HEK293 (cell line): Measurements from ENCODE around the gene MYOG.
A peak's percentile ranks its signal among the peaks of the same experiment; 100 is the strongest.

Experiments
- CTCF ChIA-PET: fragments of 350-600 bp; formaldehyde crosslinking; extraction: SDS; loops from one replicate; lab custom pipeline; 2021; ENCODE audit warnings: antibody characterized with exemption; lab: Yijun Ruan, JAX
- POLR2A ChIA-PET: fragments of 300-600 bp; formaldehyde crosslinking; extraction: SDS; loops from one replicate; lab custom pipeline; 2020; ENCODE audit warnings: antibody characterized with exemption, inconsistent platforms; lab: Yijun Ruan, JAX
- H3K27ac ChIP-seq: fragments of 200-500 bp; sonication (Bioruptor generic); 2 replicates; pipeline ENCODE4 v1.5.1; 2014; ENCODE audit warnings: low read depth, low read length, control low read depth, inconsistent platforms; ENCODE audit errors: extremely low read depth
- H3K36me3 ChIP-seq, 2 experiments: fragments of 200-500 bp in 1 of 2; sonication (Bioruptor generic) in 1 of 2; 1 replicate in 1 of 2; 2 replicates in 1 of 2; pipeline ENCODE4 v1.5.1; 2014 to 2017; ENCODE audit warnings: inconsistent platforms in 2 of 2, low read length in 2 of 2; ENCODE audit not compliant: control insufficient read depth in 2 of 2, insufficient read depth in 1 of 2
- H3K4me1 ChIP-seq: fragments of 200-500 bp; sonication (Bioruptor generic); 2 replicates; pipeline ENCODE4 v1.5.1; 2014; ENCODE audit warnings: mild to moderate bottlenecking, low read length, inconsistent platforms; ENCODE audit not compliant: control insufficient read depth, insufficient read depth
- H3K4me3 ChIP-seq: 2 replicates; pipeline ENCODE4 v1.5.1; 2011; ENCODE audit warnings: low read depth, mild to moderate bottlenecking, control low read depth, low read length, moderate library complexity
- H3K9me3 ChIP-seq: fragments of 200-500 bp; sonication (Bioruptor generic); 2 replicates; pipeline ENCODE4 v1.5.1; 2014; ENCODE audit warnings: low read depth, low read length, inconsistent platforms; ENCODE audit not compliant: control insufficient read depth, insufficient read depth
- FEZF1 ChIP-seq: fragments of 450-650 bp; formaldehyde crosslinking; IDR thresholded peaks from 2 replicates; pipeline ENCODE4 v1.5.1; 2016; ENCODE audit warnings: missing biosample characterization, missing genetic modification characterization
- MYNN ChIP-seq: fragments of 450-650 bp; formaldehyde crosslinking; IDR thresholded peaks from 2 replicates; pipeline ENCODE4 v1.5.1; 2016; ENCODE audit warnings: missing biosample characterization, missing genetic modification characterization, borderline replicate concordance
- PRDM10 ChIP-seq: fragments of 450-650 bp; formaldehyde crosslinking; IDR thresholded peaks from 2 replicates; pipeline ENCODE4 v1.5.1; 2016; ENCODE audit warnings: missing biosample characterization, missing genetic modification characterization
- SCRT2 ChIP-seq: fragments of 450-650 bp; formaldehyde crosslinking; IDR thresholded peaks from 2 replicates; pipeline ENCODE4 v1.5.1; 2016; ENCODE audit warnings: missing biosample characterization, missing genetic modification characterization
- SP7 ChIP-seq: fragments of 450-650 bp; formaldehyde crosslinking; IDR thresholded peaks from 2 replicates; pipeline ENCODE4 v1.5.1; 2016; ENCODE audit warnings: missing biosample characterization, missing genetic modification characterization
- TCF7L2 ChIP-seq: IDR thresholded peaks from 2 replicates; pipeline ENCODE4 v1.6.1; 2011; ENCODE audit warnings: low read depth, mild to moderate bottlenecking, inconsistent platforms, low read length, moderate library complexity, borderline replicate concordance
- ZBTB17 ChIP-seq: fragments of 450-650 bp; formaldehyde crosslinking; IDR thresholded peaks from 2 replicates; pipeline ENCODE4 v1.5.1; 2016; ENCODE audit warnings: missing biosample characterization, missing genetic modification characterization
- ZBTB49 ChIP-seq: fragments of 450-650 bp; formaldehyde crosslinking; IDR thresholded peaks from 2 replicates; pipeline ENCODE4 v1.5.1; 2016; ENCODE audit warnings: missing biosample characterization, missing genetic modification characterization, low read depth
- ZBTB8A ChIP-seq: fragments of 450-650 bp; formaldehyde crosslinking; IDR thresholded peaks from 2 replicates; pipeline ENCODE4 v1.5.1; 2016; ENCODE audit warnings: missing biosample characterization, missing genetic modification characterization
- ZEB2 ChIP-seq: fragments of 450-650 bp; formaldehyde crosslinking; IDR thresholded peaks from 2 replicates; pipeline ENCODE4 v1.5.1; 2016; ENCODE audit warnings: missing biosample characterization, missing genetic modification characterization
- ZFP37 ChIP-seq: fragments of 450-650 bp; formaldehyde crosslinking; IDR thresholded peaks from 2 replicates; pipeline ENCODE4 v1.5.1; 2016; ENCODE audit warnings: missing biosample characterization, missing genetic modification characterization
- ZNF2 ChIP-seq: fragments of 450-650 bp; formaldehyde crosslinking; IDR thresholded peaks from 2 replicates; pipeline ENCODE4 v1.5.1; 2016; ENCODE audit warnings: missing biosample characterization, missing genetic modification characterization
- ZNF274 ChIP-seq, 2 experiments: fragments of 200-500 bp in 1 of 2; fragments of 450-650 bp in 1 of 2; sonication (Bioruptor generic) in 1 of 2; formaldehyde crosslinking in 1 of 2; IDR thresholded peaks; 2 replicates each; pipeline versions ENCODE4 v1.5.1 to v1.6.1; 2014 to 2016; ENCODE audit warnings: borderline replicate concordance in 1 of 2, inconsistent platforms in 1 of 2, low read length in 1 of 2, missing biosample characterization in 1 of 2, missing genetic modification characterization in 1 of 2
- ZNF302 ChIP-seq: fragments of 450-650 bp; formaldehyde crosslinking; IDR thresholded peaks from 2 replicates; pipeline ENCODE4 v1.5.1; 2016; ENCODE audit warnings: missing biosample characterization, missing genetic modification characterization, low read depth
- ZNF341 ChIP-seq: fragments of 450-650 bp; formaldehyde crosslinking; IDR thresholded peaks from 2 replicates; pipeline ENCODE4; 2016; ENCODE audit warnings: low read depth, missing biosample characterization, missing genetic modification characterization
- ZNF549 ChIP-seq: fragments of 450-650 bp; IDR thresholded peaks from 2 replicates; pipeline ENCODE4 v1.5.1; 2018; ENCODE audit warnings: missing biosample characterization, missing genetic modification characterization, mild to moderate bottlenecking, inconsistent platforms, moderate library complexity
- ZNF560 ChIP-seq: fragments of 450-650 bp; formaldehyde crosslinking; IDR thresholded peaks from 2 replicates; pipeline ENCODE4 v1.5.1; 2017; ENCODE audit warnings: missing biosample characterization, missing genetic modification characterization, borderline replicate concordance
- ZNF600 ChIP-seq: fragments of 450-650 bp; formaldehyde crosslinking; IDR thresholded peaks from 2 replicates; pipeline ENCODE4 v1.5.1; 2016; ENCODE audit warnings: missing biosample characterization, missing genetic modification characterization
- ZNF768 ChIP-seq: fragments of 450-650 bp; formaldehyde crosslinking; IDR thresholded peaks from 2 replicates; pipeline ENCODE4 v1.5.1; 2018; ENCODE audit warnings: missing biosample characterization, mild to moderate bottlenecking, missing genetic modification characterization
- ZSCAN18 ChIP-seq: fragments of 450-650 bp; formaldehyde crosslinking; IDR thresholded peaks from 2 replicates; pipeline ENCODE4 v1.5.1; 2016; ENCODE audit warnings: missing biosample characterization, missing genetic modification characterization

MYOG gene

GRCh38 chr1:203054184-203054583 lies 31.6 kb downstream of the MYOG start:
- Histone ChIP-seq H3K27ac (no peak overlapping the region), H3K36me3 (no peaks in the 10 kb centered on the region), H3K9me3 (no peaks in the 10 kb centered on the region), H3K4me1 (0 out of 2 replicates have a peak, but pooled peaks cover 3% of the 10 kb centered on the region), H3K4me3 (no peak overlapping the region)
- ChIA-PET CTCF (interaction anchor here (1.1 to 12.9 kb wide), 5 partner anchors 9 to 118 kb away, joined by 3 to 169 read pairs (median 7); partner anchors contain the start of gene ADORA1), POLR2A (interaction anchor here (0.6 kb wide), 1 partner anchor 129 kb away, joined by 5 read pairs; no protein-coding TSS in a partner anchor)
- TF ChIP-seq ZNF600 (tag by site-specific recombination) (no peak), ZNF768 (tag by site-specific recombination) (0 out of 2 replicates have a peak, but pooled peaks have one; percentile 48)

GRCh38 chr1:203052601-203053000 lies 33.2 kb downstream of the MYOG start:
- Histone ChIP-seq H3K4me3 (no peak overlapping the region), H3K27ac (no peak overlapping the region)
- CTCF ChIA-PET, result interaction anchor here (0.6 to 12.9 kb wide), 7 partner anchors 9 to 215 kb away, joined by 3 to 169 read pairs (median 3); no protein-coding TSS in a partner anchor

GRCh38 chr1:203051841-203052324 lies 33.9 kb downstream of the MYOG start:
- ChIA-PET POLR2A (no interaction called here), CTCF (interaction anchor here (0.7 to 12.9 kb wide), 5 partner anchors 11 to 212 kb away, joined by 3 to 169 read pairs (median 5); no protein-coding TSS in a partner anchor)
- Histone ChIP-seq H3K4me1 (0 out of 2 replicates have a peak, but pooled peaks cover 5% of the 10 kb centered on the region), H3K9me3 (no peaks in the 10 kb centered on the region), H3K36me3 (no peaks in the 10 kb centered on the region), H3K4me3 (no peak overlapping the region), H3K27ac (no peak overlapping the region)
- TF ChIP-seq MYNN (tag by site-specific recombination) (no peak), SCRT2 (peak; percentile 63), TCF7L2 (no peak), ZEB2 (tag by site-specific recombination) (no peak), ZNF341 (tag by site-specific recombination) (peak; percentile 69), ZNF274 (IDR thresholded peaks at IDR 0.05; ENCODE audit: low read length) (no peak), ZNF274 (tag by site-specific recombination; IDR thresholded peaks at IDR 0.05; ENCODE audit: borderline replicate concordance) (no peak), FEZF1 (tag by site-specific recombination) (no peak), ZFP37 (tag by site-specific recombination) (no peak), ZBTB8A (no peak), ZBTB49 (tag by site-specific recombination) (no peak), ZSCAN18 (tag by site-specific recombination) (no peak), ZNF302 (tag by site-specific recombination) (no peak), SP7 (tag by site-specific recombination) (no peak), ZNF2 (tag by site-specific recombination) (no peak), ZNF549 (no peak), ZNF560 (tag by site-specific recombination) (no peak)

More at GRCh38 chr1:203052601-203053000, 33.2 kb downstream of the MYOG start:
- Histone ChIP-seq H3K4me1 (0 out of 2 replicates have a peak, but pooled peaks cover 3% of the 10 kb centered on the region), H3K9me3 (no peaks in the 10 kb centered on the region), H3K36me3 (no peaks in the 10 kb centered on the region)
- TF ChIP-seq PRDM10 (tag by site-specific recombination), result no peak
- peak; percentile 91 for TF ChIP-seq ZBTB17 (tag by site-specific recombination)
- POLR2A ChIA-PET, result no interaction called here
